ENCODE results near the gene GRID2.

GRID2 gene

GRCh38 chr4:92776080-92776479, 472.3 kb downstream of the GRID2 start:
- DNase-seq: no peak

- no peak for DNase-seq
Measured at GRCh38 chr4:92789741-92790140, 486.0 kb downstream of the GRID2 start.

DNA sequence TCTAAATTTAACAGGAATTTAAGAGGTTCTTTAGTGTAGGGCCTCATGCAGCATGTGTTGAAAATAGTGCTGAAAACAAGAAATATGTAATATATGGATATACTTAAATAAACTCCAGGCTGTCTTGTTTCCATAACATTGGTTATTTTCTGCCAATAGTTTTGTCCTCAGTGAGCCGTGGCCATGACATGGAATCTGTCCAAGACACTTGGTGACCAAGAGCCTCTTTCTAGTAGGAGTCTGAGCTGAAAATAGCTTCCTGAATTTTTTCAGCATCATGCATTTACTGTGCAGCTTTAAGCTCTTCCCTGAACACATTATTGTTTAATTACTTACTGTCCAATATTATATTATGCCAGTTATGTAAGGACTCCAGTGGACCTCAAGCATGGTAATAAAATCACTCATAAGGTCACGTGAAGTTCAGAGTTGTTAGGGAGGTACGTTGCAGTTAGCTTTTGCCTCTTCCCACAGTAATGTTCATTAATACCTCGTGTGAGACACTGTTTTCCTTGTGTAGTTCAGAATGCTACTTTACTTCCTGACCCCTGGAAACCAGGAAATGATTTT, 488.2 kb downstream of the GRID2 start:
- DNase-seq: no peak

DNA sequence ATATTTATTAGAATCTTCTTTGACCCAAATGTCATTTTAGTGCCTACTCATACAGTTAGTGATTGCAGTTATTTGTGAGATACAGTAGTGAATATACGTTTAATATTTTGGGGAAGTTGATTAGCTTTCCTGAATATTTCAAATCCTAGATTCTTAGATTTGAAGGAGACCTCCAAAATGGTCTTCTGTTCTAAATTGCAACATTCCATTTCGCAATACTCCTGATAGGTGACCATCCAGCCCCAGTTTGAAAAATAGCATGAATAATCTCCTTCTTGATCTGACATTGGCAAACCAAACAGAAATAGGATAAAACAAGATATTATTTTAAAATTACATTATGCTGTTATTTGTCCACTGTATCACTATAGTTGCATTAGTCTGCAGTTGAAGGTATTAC, 505.6 kb downstream of the GRID2 start:
- DNase-seq: no peak

DNA sequence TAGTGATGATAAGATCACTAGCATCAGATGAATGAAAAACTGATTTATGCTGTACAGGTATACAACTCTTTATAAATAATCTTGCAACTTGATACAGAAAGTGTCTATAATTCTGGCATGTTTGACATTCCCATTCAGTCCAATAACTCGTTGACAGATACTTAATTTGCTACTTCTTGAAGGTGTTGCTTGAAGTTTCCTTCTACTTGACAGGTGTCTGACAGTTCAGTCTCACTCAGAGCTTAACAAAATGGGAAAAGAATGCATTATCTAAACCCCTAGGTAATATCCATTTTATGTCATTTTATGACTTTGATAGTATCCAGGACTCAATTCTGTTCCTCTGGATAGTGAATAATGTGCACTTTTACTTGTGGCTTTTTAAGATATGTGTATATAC, 508.9 kb downstream of the GRID2 start:
- no peak for DNase-seq

DNA sequence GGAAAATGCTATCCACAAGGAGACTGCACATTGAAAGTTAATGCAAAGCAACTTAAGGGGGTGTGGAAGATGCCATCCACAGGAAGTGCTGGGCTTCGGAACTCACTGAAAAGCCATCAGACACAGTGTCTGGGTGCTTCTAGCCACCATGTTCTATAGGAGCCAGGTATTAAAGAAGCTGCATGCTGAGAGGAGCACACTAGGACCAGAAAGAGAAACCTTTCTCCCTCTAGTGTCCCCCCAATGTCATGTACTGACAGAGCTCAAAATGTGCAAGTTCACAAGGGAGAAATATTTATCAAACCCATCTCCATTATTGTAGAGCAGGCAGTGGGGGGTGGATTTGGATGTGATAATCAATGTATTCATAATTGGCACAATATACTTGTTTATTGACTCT, 510.9 kb downstream of the GRID2 start:
- no peak for DNase-seq

- no peak for DNase-seq
Measured at GRCh38 chr4:92825256-92825655, 521.5 kb downstream of the GRID2 start.

DNA sequence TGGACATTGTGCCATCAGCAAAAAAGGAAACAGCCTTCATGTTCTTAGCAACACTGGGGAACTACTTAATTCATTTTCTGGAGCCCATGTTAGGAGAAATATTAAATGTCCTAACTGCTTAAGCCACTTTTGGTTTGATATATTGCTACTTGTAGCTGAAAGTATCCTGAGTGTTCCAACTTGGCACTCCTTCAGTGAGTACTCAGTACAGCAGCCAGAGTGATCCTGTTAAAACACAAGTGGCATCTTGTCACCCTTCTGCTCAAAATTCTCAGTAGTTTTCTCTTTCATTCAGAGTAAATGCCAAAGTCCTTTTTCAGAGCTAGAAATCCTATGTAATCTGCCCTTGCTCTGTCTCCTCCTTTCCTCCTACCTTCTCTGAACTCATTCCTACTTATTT, 522.0 kb downstream of the GRID2 start:
- no peak for DNase-seq

DNA sequence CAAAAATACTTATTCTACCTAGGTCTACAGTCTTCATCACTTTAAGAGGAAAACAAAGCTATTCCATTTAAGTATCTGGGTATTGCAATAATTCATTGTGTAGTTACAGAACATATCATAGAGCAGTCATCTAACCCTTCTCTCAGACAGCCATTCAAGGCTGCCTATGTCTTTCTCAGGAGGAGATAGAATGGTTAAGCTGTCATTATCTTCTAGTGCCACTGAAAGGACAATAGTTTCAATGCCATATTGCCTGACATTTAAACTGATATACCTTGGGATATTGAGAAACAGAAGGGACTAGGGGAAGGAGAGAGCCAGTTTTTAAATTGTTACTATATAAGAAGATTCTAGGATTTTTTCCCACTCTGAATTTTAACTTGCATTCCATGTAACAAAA, 527.0 kb downstream of the GRID2 start:
- no peak for DNase-seq

DNA sequence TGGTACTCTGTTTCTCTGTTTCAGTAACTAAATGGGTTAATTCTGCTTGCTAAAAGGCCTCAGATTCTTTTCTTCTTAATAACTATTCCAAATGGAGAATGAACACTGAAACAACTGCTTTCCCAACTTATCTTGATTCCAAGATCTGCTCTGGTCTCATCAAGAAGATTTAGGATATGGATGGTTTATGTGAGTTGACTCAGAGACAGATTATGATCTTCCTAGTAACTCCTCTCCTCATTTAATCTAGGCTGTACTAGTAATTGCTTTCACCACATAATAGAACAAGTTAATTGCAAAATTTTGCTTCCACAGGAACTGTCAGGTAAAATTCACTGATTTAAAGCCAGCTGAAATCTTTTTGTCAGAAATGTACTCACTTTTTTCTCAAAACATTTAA, 537.1 kb downstream of the GRID2 start:
- DNase-seq: no peak

DNA sequence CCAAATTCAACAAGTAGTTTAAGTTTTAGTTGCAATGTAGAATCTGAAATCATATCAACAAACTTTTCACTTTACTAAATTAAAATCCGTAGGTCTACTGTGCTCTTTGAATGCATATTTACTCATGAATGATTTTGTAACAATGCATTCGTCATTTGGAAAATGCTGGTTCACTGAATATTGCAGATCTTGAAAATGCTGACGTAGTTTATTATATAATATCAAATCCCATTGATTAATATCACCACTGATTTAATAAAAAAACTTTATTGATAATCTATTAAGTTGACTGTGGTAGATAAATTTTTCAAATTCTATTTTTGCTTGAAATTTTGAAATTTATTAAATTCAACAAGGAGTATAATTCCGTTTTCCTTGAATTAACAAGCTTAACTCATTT, 540.0 kb downstream of the GRID2 start:
- DNase-seq: no peak

DNA sequence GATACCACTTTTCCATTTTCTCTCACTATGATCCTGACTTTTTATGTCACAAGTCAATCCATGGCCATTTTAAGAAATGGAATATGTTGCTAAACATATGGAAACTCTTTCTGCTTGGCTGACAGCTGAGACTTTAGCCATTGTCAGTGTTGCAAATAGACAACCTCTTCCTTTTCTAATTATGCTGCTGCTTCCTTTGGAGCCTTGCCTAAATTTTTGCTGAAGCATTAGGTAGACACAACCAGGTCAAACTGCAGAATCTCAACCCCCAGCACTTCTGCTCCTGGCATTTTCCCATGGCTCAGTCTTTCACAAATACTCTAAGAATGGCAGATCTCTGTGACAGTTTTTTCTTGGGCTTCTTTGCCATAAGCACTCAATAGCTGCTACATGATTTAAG, 543.3 kb downstream of the GRID2 start:
- no peak for DNase-seq

GRCh38 chr4:92862509-92862908, 558.7 kb downstream of the GRID2 start:
- no peak for DNase-seq

DNA sequence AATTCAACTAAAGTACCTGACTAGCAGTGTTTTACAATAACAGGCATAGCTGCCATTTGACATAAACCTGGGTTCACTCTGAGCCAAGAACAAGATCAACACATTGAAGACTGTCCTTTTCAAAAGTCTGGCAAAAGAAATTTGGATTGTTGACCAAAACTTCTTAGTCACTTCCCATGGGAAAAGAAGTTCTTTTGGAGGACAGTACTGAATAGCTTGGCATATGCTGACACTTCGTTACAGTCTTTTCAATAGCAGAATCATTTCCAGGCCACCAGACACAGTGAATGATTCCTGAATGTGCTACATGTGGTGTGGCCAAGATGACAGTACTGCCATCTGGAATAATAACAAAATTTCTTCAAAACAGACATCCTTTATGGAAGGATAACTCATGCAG, 560.3 kb downstream of the GRID2 start:
- DNase-seq: no peak

DNA sequence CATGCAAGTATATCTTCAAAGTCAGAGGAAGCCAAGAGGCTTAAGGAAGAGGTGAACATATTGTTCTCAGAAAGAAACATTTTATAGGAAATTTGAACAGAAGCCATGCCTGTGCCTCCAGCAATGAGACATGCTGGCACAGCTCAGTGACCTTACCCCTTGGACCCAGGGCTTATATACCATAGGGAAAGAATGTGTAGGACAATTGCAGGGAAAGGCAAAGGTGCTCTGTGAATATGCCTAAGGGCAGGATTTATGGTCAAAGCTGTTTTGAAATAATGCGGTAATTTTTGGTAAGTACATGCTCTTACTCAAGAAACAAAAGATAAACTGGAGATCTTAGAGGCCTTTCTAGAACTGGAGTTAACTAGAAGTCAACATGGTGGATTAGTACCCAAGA, 568.8 kb downstream of the GRID2 start:
- DNase-seq: no peak

DNA sequence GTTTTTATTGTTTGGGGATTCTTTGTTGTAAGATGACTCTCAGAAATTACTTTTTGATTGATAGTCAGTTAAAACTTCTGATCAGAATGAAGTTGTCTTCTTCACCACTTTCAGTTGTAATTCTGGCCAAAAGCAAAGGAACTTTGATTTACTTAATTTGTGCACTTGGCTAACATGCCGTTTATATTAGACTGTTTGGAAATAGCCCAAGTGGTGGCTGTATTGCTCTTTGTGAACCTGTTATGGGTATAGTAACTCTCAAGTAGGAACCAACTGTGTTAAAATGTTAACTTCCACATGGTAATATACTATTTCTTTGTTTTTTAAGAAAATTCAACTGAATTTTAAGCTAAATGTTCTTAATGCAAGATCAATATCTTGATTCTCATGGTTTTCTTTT, 581.9 kb downstream of the GRID2 start:
- no peak for DNase-seq

DNA sequence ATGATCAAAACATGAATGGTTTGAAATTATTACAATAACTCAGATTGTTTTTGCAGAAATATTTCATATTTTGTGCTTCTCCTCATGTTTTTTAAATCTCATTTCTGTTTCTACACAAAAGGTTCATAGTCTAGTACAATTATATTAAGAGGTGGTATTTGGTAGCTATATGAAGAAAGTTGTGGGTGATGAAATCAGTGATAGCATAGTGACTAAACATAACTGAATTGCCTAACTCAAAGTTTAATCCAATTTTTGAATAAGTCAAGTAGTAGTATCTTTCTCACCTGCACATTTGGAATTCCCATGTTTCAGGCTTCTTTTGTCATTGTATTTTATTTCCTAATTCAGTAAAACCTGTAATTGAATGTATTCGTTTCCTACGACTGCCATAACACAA, 648.7 kb downstream of the GRID2 start:
- no peak for DNase-seq

GRCh38 chr4:92952897-92953296, 649.1 kb downstream of the GRID2 start:
- no peak for DNase-seq

DNA sequence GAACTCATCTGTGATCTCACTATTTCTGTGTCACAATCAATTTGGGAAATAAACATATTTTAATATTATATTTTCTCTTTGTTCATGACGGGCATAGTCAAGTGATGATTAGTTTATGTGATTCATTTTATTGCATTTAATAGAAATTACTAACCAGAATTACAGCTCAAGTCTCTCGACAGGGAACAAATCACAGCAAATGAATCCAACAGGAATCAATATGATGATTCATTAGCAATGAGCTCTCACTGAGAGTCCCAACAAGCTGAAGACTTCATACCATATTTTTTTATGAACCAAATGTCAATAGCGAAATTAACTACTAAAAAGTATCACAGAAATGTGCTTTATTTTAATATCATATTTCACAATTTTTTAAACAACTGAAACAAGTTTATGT, 649.7 kb downstream of the GRID2 start:
- DNase-seq: no peak

DNA sequence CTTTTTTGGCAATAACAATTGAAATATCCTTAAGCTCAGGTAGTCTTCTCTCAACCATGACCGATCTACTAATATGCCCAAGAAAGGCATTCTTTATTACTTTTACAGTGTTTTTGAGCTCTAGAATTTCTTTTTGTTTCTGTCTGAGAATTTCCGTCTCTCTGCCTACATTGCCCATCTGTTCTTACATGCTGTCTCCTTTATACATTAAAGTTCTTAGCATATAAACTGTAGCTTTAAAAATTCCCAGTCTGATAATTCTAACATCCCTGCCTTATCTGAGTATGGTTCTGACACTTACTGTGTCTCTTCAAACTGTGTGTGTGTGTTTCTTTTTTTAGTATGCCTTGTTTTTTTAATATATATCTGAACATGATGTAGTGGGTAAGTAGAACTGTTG, 658.1 kb downstream of the GRID2 start:
- DNase-seq: no peak

- DNase-seq: no peak
Measured at GRCh38 chr4:92962831-92963230, 659.1 kb downstream of the GRID2 start.

- no peak for DNase-seq
Measured at GRCh38 chr4:92968556-92968955, 664.8 kb downstream of the GRID2 start.

GRCh38 chr4:92968996-92969395, 665.2 kb downstream of the GRID2 start:
- DNase-seq: no peak

DNA sequence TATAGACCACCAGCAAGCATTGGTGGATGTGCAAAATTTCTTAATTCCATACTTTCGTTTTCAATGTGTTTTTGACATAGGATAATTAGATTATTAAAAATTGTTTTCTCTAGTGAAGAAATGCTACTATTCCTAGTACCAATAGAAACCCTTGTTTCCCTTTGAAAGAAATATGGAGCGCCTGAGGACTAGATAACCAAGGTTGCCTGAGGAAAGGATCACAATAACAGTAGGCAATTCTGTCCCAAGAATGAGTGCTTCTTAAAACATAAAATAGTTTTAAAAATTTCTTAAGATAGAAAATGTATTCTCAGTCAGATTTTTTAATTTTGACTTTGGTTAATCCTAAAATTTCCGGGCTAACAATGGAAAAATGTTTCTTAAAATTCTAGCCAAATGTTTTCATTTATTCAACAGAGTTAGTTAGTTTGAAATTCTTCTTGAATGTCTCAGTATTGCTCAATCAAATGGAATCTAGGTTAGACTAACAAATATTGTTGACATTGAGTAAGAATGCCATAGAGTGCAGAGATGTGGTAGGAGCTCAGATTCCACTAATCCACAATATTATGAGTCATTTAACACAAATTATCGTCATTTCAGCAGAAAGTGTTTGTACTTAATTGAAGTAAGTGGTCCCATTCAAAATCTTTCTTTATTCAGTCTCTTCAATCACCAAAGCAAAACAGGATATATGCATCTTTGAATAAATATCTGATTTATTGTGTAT, 666.0 kb downstream of the GRID2 start:
- no peak for DNase-seq

DNA sequence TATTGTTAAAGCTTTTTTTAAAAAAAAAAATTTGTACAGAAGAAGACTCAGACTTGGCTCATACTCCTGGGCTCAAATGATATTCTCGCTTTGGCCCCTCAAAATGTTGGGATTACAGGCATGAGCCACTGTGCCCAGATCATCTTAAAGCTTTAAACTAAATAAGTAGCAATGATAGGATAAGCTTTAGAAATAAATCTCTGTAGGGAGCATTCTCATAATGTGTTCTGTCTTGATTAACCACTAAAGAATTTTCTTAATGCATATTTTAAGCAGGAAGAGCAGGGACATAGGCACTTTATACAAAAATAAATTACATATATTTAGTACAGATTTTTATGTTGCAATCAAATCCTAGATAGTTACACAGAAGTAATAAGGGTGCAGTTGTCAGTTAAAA, 667.2 kb downstream of the GRID2 start:
- no peak for DNase-seq
